ENCODE results near the gene TXNRD2. TPM values are rescaled to one million over a fixed set of nuclear protein-coding genes. Genes with fewer than 3 reads are reported as not detected.

TXNRD2 gene
- polyA plus RNA-seq, 1 donor from 2014 or later, result 4.1 TPM

GRCh38 chr22:19872779-19873137, 68.9 kb downstream of the TXNRD2 start:
- Histone ChIP-seq H4K20me1 (ENCODE audit: insufficient read depth) (no peaks in the 10 kb centered on the region), H3K79me2 (replicated peaks; ENCODE audit: insufficient read depth, low read length) (no peaks in the 10 kb centered on the region), H3K27ac (ENCODE audit: low read length) (no peak overlapping the region), H3K9me2 (ENCODE audit: insufficient read depth, low read length) (no peaks in the 10 kb centered on the region), H3K4me2 (ENCODE audit: low read length) (no peak overlapping the region), H2AFZ (ENCODE audit: low read depth, low read length) (no peak overlapping the region), H3K9ac (ENCODE audit: low read length) (no peak overlapping the region), H3K27me3 (ENCODE audit: insufficient read depth, low read depth, low read length) (no peaks in the 10 kb centered on the region), H3F3A (ENCODE audit: insufficient read depth, low read length, poor library complexity, severe bottlenecking) (no peaks in the 10 kb centered on the region), H3K36me3 (ENCODE audit: insufficient read depth, low read length) (no peaks in the 10 kb centered on the region), H3K4me3 (ENCODE audit: low read length) (no peak overlapping the region), H3K9me3 (ENCODE audit: low read length) (no peaks in the 10 kb centered on the region)
- TF ChIP-seq REST (IDR thresholded peaks at IDR 0.05; ENCODE audit: borderline replicate concordance) (no peak), RAD21 (conservative IDR thresholded peaks at IDR 0.05) (no peak), EZH2 (IDR thresholded peaks at IDR 0.05; ENCODE audit: borderline replicate concordance, insufficient read depth, low read length, poor library complexity, severe bottlenecking) (no peak), POLR2AphosphoS5 (IDR thresholded peaks at IDR 0.05) (no peak), MXI1 (conservative IDR thresholded peaks at IDR 0.05; ENCODE audit: poor library complexity, severe bottlenecking) (no peak), EP300 (conservative IDR thresholded peaks at IDR 0.05; ENCODE audit: poor library complexity, severe bottlenecking) (no peak)
- TF ChIP-seq, protein P1, sequence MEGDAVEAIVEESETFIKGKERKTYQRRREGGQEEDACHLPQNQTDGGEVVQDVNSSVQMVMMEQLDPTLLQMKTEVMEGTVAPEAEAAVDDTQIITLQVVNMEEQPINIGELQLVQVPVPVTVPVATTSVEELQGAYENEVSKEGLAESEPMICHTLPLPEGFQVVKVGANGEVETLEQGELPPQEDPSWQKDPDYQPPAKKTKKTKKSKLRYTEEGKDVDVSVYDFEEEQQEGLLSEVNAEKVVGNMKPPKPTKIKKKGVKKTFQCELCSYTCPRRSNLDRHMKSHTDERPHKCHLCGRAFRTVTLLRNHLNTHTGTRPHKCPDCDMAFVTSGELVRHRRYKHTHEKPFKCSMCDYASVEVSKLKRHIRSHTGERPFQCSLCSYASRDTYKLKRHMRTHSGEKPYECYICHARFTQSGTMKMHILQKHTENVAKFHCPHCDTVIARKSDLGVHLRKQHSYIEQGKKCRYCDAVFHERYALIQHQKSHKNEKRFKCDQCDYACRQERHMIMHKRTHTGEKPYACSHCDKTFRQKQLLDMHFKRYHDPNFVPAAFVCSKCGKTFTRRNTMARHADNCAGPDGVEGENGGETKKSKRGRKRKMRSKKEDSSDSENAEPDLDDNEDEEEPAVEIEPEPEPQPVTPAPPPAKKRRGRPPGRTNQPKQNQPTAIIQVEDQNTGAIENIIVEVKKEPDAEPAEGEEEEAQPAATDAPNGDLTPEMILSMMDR (IDR thresholded peaks at IDR 0.05; ENCODE audit: poor library complexity, severe bottlenecking), result no peak

DNA sequence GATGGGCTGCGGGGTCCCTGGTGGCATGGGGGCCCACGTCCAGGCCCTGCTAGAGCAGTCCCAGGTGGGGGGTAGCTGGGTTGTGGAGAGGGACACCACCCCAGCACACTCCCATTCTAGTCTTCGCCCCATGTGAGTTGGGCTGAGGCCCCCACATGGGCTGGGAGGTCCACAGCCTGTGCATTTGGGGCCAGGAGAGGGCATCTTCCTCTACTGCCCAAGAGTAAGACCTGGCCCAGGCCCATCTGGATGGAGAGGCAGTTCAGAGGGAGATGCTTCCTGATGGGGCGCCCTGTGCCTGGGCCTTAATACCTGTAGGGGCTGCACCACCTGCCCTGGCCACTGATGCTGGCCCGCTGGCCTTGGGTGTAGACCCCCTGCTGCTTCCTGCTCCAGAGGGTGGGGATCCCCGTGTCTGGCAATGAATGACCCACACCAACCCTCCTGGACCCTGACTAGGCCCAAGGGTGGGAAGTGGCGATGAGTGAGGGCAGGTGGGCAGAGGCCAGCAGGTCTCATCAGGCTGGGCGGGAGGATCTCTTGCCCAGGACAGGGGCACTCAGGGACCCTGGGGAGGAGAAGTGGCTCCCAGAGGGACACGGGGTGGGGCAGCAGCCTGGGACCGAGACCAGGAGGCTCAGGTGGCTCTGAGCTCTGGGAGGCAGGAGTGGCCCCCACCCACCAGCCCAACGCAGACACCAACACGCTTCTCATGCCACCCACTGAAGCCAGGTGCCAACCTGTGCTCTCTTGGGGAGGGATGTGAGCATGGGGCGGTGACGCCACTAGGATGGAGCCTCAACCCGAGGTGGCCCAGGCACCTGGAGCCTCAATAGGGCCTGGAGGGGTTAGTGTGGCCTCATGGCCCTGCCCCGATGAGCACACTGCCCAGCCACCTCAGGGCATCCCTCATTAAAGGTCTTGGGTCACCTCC, 69.5 kb downstream of the TXNRD2 start:
- no peaks in the 10 kb centered on the region for H3K36me3 ChIP-seq (ENCODE audit: insufficient read depth, low read length)
- TF ChIP-seq SMC3 (conservative IDR thresholded peaks at IDR 0.05; ENCODE audit: poor library complexity) (no peak), POLR2AphosphoS5 (IDR thresholded peaks at IDR 0.05) (no peak), EP300 (conservative IDR thresholded peaks at IDR 0.05; ENCODE audit: poor library complexity, severe bottlenecking) (no peak), TAF1 (IDR thresholded peaks at IDR 0.05; ENCODE audit: low read depth) (no peak), RAD21 (conservative IDR thresholded peaks at IDR 0.05) (no peak), EZH2 (IDR thresholded peaks at IDR 0.05; ENCODE audit: borderline replicate concordance, insufficient read depth, low read length, poor library complexity, severe bottlenecking) (no peak), MXI1 (conservative IDR thresholded peaks at IDR 0.05; ENCODE audit: poor library complexity, severe bottlenecking) (no peak), REST (IDR thresholded peaks at IDR 0.05; ENCODE audit: borderline replicate concordance) (no peak)
- TF ChIP-seq, protein P1 (IDR thresholded peaks at IDR 0.05; ENCODE audit: poor library complexity, severe bottlenecking), result no peak

More for the DNA sequence above, 69.5 kb downstream of the TXNRD2 start:
- no peaks in the 10 kb centered on the region for H3K79me2 ChIP-seq (replicated peaks; ENCODE audit: insufficient read depth, low read length)
- H3K9me3 ChIP-seq (ENCODE audit: low read length), result no peaks in the 10 kb centered on the region
- H3K9me2 ChIP-seq (ENCODE audit: insufficient read depth, low read length), result no peaks in the 10 kb centered on the region
- no peak overlapping the region for H3K4me2 ChIP-seq (ENCODE audit: low read length)
- H3F3A ChIP-seq (ENCODE audit: insufficient read depth, low read length, poor library complexity, severe bottlenecking), result no peaks in the 10 kb centered on the region
- no peak overlapping the region for H3K9ac ChIP-seq (ENCODE audit: low read length)
- H2AFZ ChIP-seq (ENCODE audit: low read depth, low read length), result no peak overlapping the region
- H4K20me1 ChIP-seq (ENCODE audit: insufficient read depth), result no peaks in the 10 kb centered on the region
- H3K4me3 ChIP-seq (ENCODE audit: low read length), result no peak overlapping the region
- H3K27me3 ChIP-seq (ENCODE audit: insufficient read depth, low read depth, low read length), result no peaks in the 10 kb centered on the region
- no peak overlapping the region for H3K27ac ChIP-seq (ENCODE audit: low read length)
